BE2C (cell line): ENCODE measurements around the gene KSR2.

Experiments used
- DNase-seq: peaks from one replicate; pipeline ENCODE4 v3.0.0-alpha.2; 2020
- H3K27me3 ChIP-seq: fragments of 250-450 bp; sonication (Bioruptor Pico); 2 replicates; pipeline ENCODE4 v1.5.1; 2020; ENCODE audit warnings: mild to moderate bottlenecking
- H3K36me3 ChIP-seq: fragments of 250-450 bp; sonication (Bioruptor Pico); 2 replicates; pipeline ENCODE4 v1.5.1; 2020; ENCODE audit warnings: mild to moderate bottlenecking
- H3K4me1 ChIP-seq: fragments of 250-450 bp; sonication (Bioruptor Pico); 2 replicates; pipeline ENCODE4 v1.5.1; 2020
- H3K4me3 ChIP-seq: 2 replicates; pipeline ENCODE4 v1.5.1; 2011; ENCODE audit warnings: low read depth, low read length
- H3K9me3 ChIP-seq: fragments of 250-450 bp; sonication (Bioruptor Pico); 2 replicates; pipeline ENCODE4 v1.5.1; 2020
- CTCF ChIP-seq: IDR thresholded peaks from 2 replicates; pipeline ENCODE4 v1.5.1; 2012; ENCODE audit warnings: mild to moderate bottlenecking, low read depth, low read length

KSR2 gene

GRCh38 chr12:117967043-117967442 lies 1.7 kb downstream of the KSR2 start:
- Histone ChIP-seq H3K4me3 (no peak overlapping the region), H3K27me3 (peaks cover 46% of the 10 kb centered on the region), H3K9me3 (no peaks in the 10 kb centered on the region), H3K4me1 (no peaks in the 10 kb centered on the region), H3K36me3 (no peaks in the 10 kb centered on the region)
- no peak for TF ChIP-seq CTCF
- no peak for DNase-seq

GRCh38 chr12:117966511-117966910 lies 2.3 kb downstream of the KSR2 start:
- peaks cover 46% of the 10 kb centered on the region for H3K27me3 ChIP-seq
- no peak overlapping the region for H3K4me3 ChIP-seq
- H3K36me3 ChIP-seq = no peaks in the 10 kb centered on the region
- no peaks in the 10 kb centered on the region for H3K9me3 ChIP-seq
- DNase-seq = no peak
- H3K4me1 ChIP-seq = no peaks in the 10 kb centered on the region
- no peak for TF ChIP-seq CTCF

GRCh38 chr12:117963836-117964235 lies 5.0 kb downstream of the KSR2 start:
- no peak overlapping the region for H3K4me3 ChIP-seq
- peaks cover 32% of the 10 kb centered on the region for H3K27me3 ChIP-seq
- no peaks in the 10 kb centered on the region for H3K4me1 ChIP-seq
- no peaks in the 10 kb centered on the region for H3K9me3 ChIP-seq
- H3K36me3 ChIP-seq = no peaks in the 10 kb centered on the region
- no peak for TF ChIP-seq CTCF
- DNase-seq = no peak

- Histone ChIP-seq H3K4me3 (no peak overlapping the region), H3K36me3 (no peaks in the 10 kb centered on the region), H3K9me3 (no peaks in the 10 kb centered on the region), H3K4me1 (no peaks in the 10 kb centered on the region), H3K27me3 (peaks cover 4% of the 10 kb centered on the region; the same call in 1 of the 2 replicates)
- DNase-seq = no peak
- no peak for TF ChIP-seq CTCF
Measured at GRCh38 chr12:117936722-117937484, 31.9 kb downstream of the KSR2 start.

- H3K9me3 ChIP-seq = no peaks in the 10 kb centered on the region
- H3K4me3 ChIP-seq = no peak overlapping the region
- no peak for DNase-seq
- H3K4me1 ChIP-seq = no peaks in the 10 kb centered on the region
- H3K36me3 ChIP-seq = no peaks in the 10 kb centered on the region
- no peaks in the 10 kb centered on the region; the same call in 1 of the 2 replicates for H3K27me3 ChIP-seq
- no peak for TF ChIP-seq CTCF
Measured at GRCh38 chr12:117933545-117933944, 35.2 kb downstream of the KSR2 start.

- H3K4me1 ChIP-seq = no peaks in the 10 kb centered on the region
- H3K4me3 ChIP-seq = no peak overlapping the region
- H3K27me3 ChIP-seq = 0 out of 2 replicates have a peak, but pooled peaks cover 5% of the 10 kb centered on the region
- no peaks in the 10 kb centered on the region for H3K36me3 ChIP-seq
- DNase-seq = no peak
- no peaks in the 10 kb centered on the region for H3K9me3 ChIP-seq
- no peak for TF ChIP-seq CTCF
Measured at GRCh38 chr12:117926391-117926899, 42.3 kb downstream of the KSR2 start.
